GM23338 (cell line): ENCODE data around the gene DGKH. TPM values are rescaled to one million over a fixed set of nuclear protein-coding genes. Genes with fewer than 3 reads are reported as not detected.
A peak's percentile ranks its signal among the peaks of the same experiment; 100 is the strongest.

Experiments used
- ATAC-seq: fragments of 200-7000 bp; cut with Tn5 transposase; 3 replicates; pipeline ENCODE4 v1.9.1; 2020
- DNase-seq: peaks from one replicate; pipeline ENCODE4 v3.0.0-alpha.2; 2015; ENCODE audit warnings: low spot score
- H2AFZ ChIP-seq: fragments of 200-600 bp; sonication (generic); 2 replicates; pipeline ENCODE4 v1.8.0; 2016; ENCODE audit warnings: antibody characterized with exemption, mild to moderate bottlenecking, moderate library complexity
- H3F3A ChIP-seq: fragments of 200-600 bp; sonication (generic); replicated peaks from 2 replicates; pipeline ENCODE4 v1.8.0; 2017; ENCODE audit warnings: antibody characterized with exemption, mixed run types, low read depth
- H3K27ac ChIP-seq: fragments of 200-600 bp; sonication (generic); 2 replicates; pipeline ENCODE4 v1.6.1; 2016; ENCODE audit warnings: low read depth
- H3K27me3 ChIP-seq: fragments of 200-600 bp; sonication (generic); 2 replicates; pipeline ENCODE4 v1.8.0; 2016; ENCODE audit warnings: mild to moderate bottlenecking, mixed run types, moderate library complexity; ENCODE audit not compliant: insufficient read depth
- H3K36me3 ChIP-seq: fragments of 200-600 bp; sonication (generic); 2 replicates; pipeline ENCODE4 v1.8.0; 2016; ENCODE audit warnings: mild to moderate bottlenecking; ENCODE audit not compliant: insufficient read depth
- H3K4me1 ChIP-seq: fragments of 200-600 bp; sonication (generic); 2 replicates; pipeline ENCODE4 v1.8.0; 2016; ENCODE audit warnings: mild to moderate bottlenecking, moderate library complexity; ENCODE audit not compliant: insufficient read depth
- H3K4me2 ChIP-seq: fragments of 200-600 bp; sonication (generic); 2 replicates; pipeline ENCODE4 v1.7.1; 2017; ENCODE audit warnings: mixed run types
- H3K4me3 ChIP-seq: fragments of 200-600 bp; sonication (generic); 2 replicates; pipeline ENCODE4 v1.6.1; 2016; ENCODE audit warnings: mixed run types
- H3K79me2 ChIP-seq: fragments of 200-600 bp; sonication (generic); replicated peaks from 2 replicates; pipeline ENCODE4 v1.8.0; 2017; ENCODE audit warnings: mild to moderate bottlenecking; ENCODE audit not compliant: insufficient read depth
- H3K9me2 ChIP-seq: fragments of 200-600 bp; sonication (generic); 2 replicates; pipeline ENCODE4 v1.8.0; 2017; ENCODE audit not compliant: insufficient read depth
- H4K20me1 ChIP-seq: fragments of 200-600 bp; sonication (generic); replicated peaks from 2 replicates; pipeline ENCODE4 v1.8.0; 2017; ENCODE audit warnings: mild to moderate bottlenecking; ENCODE audit not compliant: insufficient read depth
- H3K27ac Mint-ChIP-seq: 2 replicates; pipeline ENCODE4 v1.8.0; 2020; ENCODE audit warnings: inconsistent platforms, mild to moderate bottlenecking, moderate library complexity, mixed read lengths
- H3K27me3 Mint-ChIP-seq: 3 replicates; pipeline ENCODE4 v1.8.0; 2022; ENCODE audit warnings: low read depth, mild to moderate bottlenecking, moderate library complexity, mixed read lengths, inconsistent platforms; ENCODE audit not compliant: insufficient read depth, poor library complexity
- H3K36me3 Mint-ChIP-seq: 3 replicates; pipeline ENCODE4 v1.8.0; 2021; ENCODE audit warnings: low read depth, mild to moderate bottlenecking, inconsistent platforms, moderate library complexity, mixed read lengths
- H3K4me1 Mint-ChIP-seq: 3 replicates; pipeline ENCODE4 v1.8.0; 2020; ENCODE audit warnings: mild to moderate bottlenecking, inconsistent platforms, mixed read lengths
- H3K4me3 Mint-ChIP-seq: 3 replicates; pipeline ENCODE4 v1.8.0; 2021; ENCODE audit warnings: moderate library complexity, mild to moderate bottlenecking, inconsistent platforms, mixed read lengths
- H3K9me3 Mint-ChIP-seq: 3 replicates; pipeline ENCODE4 v1.8.0; 2020; ENCODE audit warnings: moderate library complexity, mild to moderate bottlenecking, inconsistent platforms, mixed read lengths
- CREB1 ChIP-seq: fragments of 250-450 bp; sonication (Bioruptor Pico); IDR thresholded peaks from 2 replicates; pipeline ENCODE4 v1.5.0; 2020; ENCODE audit warnings: low read depth, mild to moderate bottlenecking, moderate library complexity
- JUNB ChIP-seq: IDR thresholded peaks from one replicate; pipeline ENCODE4 v1.6.1; 2016; ENCODE audit warnings: antibody characterized with exemption; ENCODE audit not compliant: unreplicated experiment
- NANOG ChIP-seq: IDR thresholded peaks from 2 replicates; pipeline ENCODE4 v1.6.1; 2016; ENCODE audit warnings: antibody characterized with exemption, borderline replicate concordance
- ZNF114 ChIP-seq: fragments of 250-450 bp; sonication (Bioruptor Pico); IDR thresholded peaks from 2 replicates; pipeline ENCODE4 v1.5.0; 2020; ENCODE audit warnings: mild to moderate bottlenecking, moderate library complexity
- ZNF331 ChIP-seq: fragments of 250-450 bp; sonication (Bioruptor Pico); IDR thresholded peaks from 2 replicates; pipeline ENCODE4 v1.5.0; 2020; ENCODE audit warnings: low read depth, mild to moderate bottlenecking, moderate library complexity
- polyA plus RNA-seq: library from polyadenylated mRNA; unstranded; fragments of >200 nt; fragmentation: Nextera tagmentation; extraction: Ambion mirVana; gene quantifications from 2 replicates; pipeline ENCODE4 v1.2.1, GENCODE V29; 2016
- total RNA-seq: library from RNA; depleted of rRNA; stranded (reverse); fragments of >200 nt; shearing (Covaris generic); gene quantifications from 2 replicates; pipeline ENCODE4 v1.2.3, GENCODE V29; 2014
- TF ChIP-seq, protein P1 (sequence below): fragments of 250-450 bp; sonication (Bioruptor Pico); IDR thresholded peaks from 2 replicates; pipeline ENCODE4 v1.5.0; 2020; ENCODE audit warnings: mild to moderate bottlenecking, moderate library complexity
- TF ChIP-seq, protein P2 (sequence below), 2 experiments: fragments of 200-600 bp in 1 of 2; sonication (generic) in 1 of 2; conservative IDR thresholded peaks; 2 replicates each; pipeline versions ENCODE4 v1.5.1 to v1.6.1; 2016 to 2017; ENCODE audit warnings: antibody characterized with exemption in 2 of 2, low read depth in 2 of 2, mild to moderate bottlenecking in 2 of 2, moderate library complexity in 1 of 2
- TF ChIP-seq, protein P3 (sequence below): IDR thresholded peaks from one replicate; pipeline ENCODE4 v1.6.1; 2018; ENCODE audit warnings: antibody characterized with exemption; ENCODE audit not compliant: unreplicated experiment

DGKH gene
- total and polyA plus RNA-seq, 2 experiments from 2014 or later = 2.1 to 7.5 TPM

DNA sequence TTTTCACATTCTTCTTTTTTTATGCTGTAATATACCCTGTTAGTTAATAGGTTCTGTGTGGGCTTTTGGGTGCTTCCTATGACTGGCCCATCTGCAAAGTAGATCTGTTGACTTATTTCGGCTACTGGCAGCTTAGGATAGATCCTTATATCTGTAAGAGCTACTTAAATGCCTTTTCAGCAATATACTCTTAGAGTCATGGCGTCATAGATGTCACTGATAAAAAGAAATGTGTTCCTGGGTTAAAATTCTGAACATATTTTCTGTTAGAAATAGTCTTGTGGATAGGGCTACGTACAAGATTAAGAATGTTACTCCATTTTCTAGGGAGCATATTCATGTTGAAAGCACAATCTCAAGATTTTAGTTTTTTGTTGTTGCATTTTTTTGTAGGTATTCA is 228.2 kb downstream of the DGKH start:
- peaks cover 4% of the 10 kb centered on the region for H3K27me3 Mint-ChIP-seq
- DNase-seq (no peak), ATAC-seq (no peak)
- Histone ChIP-seq H3K4me2 (peak overlapping the region; percentile 9), H3K36me3 (no peaks in the 10 kb centered on the region), H3K79me2 (peaks cover 94% of the 10 kb centered on the region), H3K4me1 (peaks cover 38% of the 10 kb centered on the region), H3K4me3 (no peak overlapping the region), H2AFZ (no peak overlapping the region), H3K9me2 (no peaks in the 10 kb centered on the region), H3F3A (peaks cover 5% of the 10 kb centered on the region; the same call in 1 of the 2 replicates), H4K20me1 (no peaks in the 10 kb centered on the region), H3K27me3 (no peaks in the 10 kb centered on the region), H3K27ac (no peak overlapping the region)
- H3K27ac Mint-ChIP-seq = no peak overlapping the region
- peaks cover 44% of the 10 kb centered on the region for H3K4me1 Mint-ChIP-seq
- no peak overlapping the region for H3K4me3 Mint-ChIP-seq
- H3K9me3 Mint-ChIP-seq = peaks cover 4% of the 10 kb centered on the region; the same call in 2 of the 3 replicates
- TF ChIP-seq ZNF331 (CRISPR knock-in tag) (no peak), ZNF114 (CRISPR knock-in tag) (no peak), CREB1 (CRISPR knock-in tag) (no peak), NANOG (no peak)
- TF ChIP-seq, protein P1, sequence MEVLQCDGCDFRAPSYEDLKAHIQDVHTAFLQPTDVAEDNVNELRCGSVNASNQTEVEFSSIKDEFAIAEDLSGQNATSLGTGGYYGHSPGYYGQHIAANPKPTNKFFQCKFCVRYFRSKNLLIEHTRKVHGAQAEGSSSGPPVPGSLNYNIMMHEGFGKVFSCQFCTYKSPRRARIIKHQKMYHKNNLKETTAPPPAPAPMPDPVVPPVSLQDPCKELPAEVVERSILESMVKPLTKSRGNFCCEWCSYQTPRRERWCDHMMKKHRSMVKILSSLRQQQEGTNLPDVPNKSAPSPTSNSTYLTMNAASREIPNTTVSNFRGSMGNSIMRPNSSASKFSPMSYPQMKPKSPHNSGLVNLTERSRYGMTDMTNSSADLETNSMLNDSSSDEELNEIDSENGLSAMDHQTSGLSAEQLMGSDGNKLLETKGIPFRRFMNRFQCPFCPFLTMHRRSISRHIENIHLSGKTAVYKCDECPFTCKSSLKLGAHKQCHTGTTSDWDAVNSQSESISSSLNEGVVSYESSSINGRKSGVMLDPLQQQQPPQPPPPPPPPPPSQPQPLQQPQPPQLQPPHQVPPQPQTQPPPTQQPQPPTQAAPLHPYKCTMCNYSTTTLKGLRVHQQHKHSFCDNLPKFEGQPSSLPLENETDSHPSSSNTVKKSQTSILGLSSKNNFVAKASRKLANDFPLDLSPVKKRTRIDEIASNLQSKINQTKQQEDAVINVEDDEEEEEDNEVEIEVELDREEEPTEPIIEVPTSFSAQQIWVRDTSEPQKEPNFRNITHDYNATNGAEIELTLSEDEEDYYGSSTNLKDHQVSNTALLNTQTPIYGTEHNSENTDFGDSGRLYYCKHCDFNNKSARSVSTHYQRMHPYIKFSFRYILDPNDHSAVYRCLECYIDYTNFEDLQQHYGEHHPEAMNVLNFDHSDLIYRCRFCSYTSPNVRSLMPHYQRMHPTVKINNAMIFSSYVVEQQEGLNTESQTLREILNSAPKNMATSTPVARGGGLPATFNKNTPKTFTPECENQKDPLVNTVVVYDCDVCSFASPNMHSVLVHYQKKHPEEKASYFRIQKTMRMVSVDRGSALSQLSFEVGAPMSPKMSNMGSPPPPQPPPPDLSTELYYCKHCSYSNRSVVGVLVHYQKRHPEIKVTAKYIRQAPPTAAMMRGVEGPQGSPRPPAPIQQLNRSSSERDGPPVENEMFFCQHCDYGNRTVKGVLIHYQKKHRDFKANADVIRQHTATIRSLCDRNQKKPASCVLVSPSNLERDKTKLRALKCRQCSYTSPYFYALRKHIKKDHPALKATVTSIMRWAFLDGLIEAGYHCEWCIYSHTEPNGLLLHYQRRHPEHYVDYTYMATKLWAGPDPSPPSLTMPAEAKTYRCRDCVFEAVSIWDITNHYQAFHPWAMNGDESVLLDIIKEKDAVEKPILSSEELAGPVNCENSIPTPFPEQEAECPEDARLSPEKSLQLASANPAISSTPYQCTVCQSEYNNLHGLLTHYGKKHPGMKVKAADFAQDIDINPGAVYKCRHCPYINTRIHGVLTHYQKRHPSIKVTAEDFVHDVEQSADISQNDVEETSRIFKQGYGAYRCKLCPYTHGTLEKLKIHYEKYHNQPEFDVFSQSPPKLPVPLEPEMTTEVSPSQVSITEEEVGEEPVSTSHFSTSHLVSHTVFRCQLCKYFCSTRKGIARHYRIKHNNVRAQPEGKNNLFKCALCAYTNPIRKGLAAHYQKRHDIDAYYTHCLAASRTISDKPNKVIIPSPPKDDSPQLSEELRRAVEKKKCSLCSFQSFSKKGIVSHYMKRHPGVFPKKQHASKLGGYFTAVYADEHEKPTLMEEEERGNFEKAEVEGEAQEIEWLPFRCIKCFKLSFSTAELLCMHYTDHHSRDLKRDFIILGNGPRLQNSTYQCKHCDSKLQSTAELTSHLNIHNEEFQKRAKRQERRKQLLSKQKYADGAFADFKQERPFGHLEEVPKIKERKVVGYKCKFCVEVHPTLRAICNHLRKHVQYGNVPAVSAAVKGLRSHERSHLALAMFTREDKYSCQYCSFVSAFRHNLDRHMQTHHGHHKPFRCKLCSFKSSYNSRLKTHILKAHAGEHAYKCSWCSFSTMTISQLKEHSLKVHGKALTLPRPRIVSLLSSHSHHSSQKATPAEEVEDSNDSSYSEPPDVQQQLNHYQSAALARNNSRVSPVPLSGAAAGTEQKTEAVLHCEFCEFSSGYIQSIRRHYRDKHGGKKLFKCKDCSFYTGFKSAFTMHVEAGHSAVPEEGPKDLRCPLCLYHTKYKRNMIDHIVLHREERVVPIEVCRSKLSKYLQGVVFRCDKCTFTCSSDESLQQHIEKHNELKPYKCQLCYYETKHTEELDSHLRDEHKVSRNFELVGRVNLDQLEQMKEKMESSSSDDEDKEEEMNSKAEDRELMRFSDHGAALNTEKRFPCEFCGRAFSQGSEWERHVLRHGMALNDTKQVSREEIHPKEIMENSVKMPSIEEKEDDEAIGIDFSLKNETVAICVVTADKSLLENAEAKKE (CRISPR knock-in tag) = no peak
- H3K36me3 Mint-ChIP-seq = no peaks in the 10 kb centered on the region; the same call in 2 of the 3 replicates

DNA sequence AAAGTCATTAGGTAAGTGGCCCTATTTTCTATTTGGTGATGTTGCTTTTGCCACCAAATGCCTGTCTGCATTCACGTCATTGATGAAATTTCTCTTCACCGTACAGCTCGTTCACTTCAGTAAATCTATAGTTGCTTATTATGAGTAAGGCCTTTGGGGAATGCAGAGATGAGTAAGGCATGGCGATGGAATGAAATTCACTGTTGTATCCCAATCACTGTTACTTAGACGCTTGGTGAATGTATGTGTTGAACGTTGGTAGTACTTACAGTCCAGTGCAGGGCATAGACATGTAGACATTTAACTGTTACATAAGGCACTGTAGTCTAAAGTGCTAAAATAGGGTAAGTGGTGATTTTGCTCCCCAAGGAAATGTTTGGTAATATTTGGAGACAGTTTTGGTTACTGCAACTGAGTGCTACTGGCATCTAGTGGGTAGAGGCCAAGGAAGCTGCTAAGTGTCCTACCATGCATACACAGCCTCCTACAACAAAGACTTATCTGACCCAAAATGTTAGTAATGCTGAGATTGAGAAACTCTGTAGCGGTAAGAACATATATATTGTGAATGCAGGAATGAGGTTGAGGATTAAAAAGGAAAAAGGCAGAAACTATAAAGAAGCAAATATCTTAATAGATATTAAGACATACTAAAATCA is 229.3 kb downstream of the DGKH start:
- no peak overlapping the region for H2AFZ ChIP-seq
- Mint-ChIP-seq H3K4me3 (no peak overlapping the region), H3K27me3 (no peaks in the 10 kb centered on the region), H3K9me3 (peaks cover 4% of the 10 kb centered on the region; the same call in 2 of the 3 replicates), H3K4me1 (peaks cover 44% of the 10 kb centered on the region), H3K36me3 (no peaks in the 10 kb centered on the region; the same call in 2 of the 3 replicates), H3K27ac (no peak overlapping the region)
- peaks cover 35% of the 10 kb centered on the region for H3K4me1 ChIP-seq
- peaks cover 100% of the 10 kb centered on the region for H3K79me2 ChIP-seq
- no peaks in the 10 kb centered on the region for H4K20me1 ChIP-seq
- DNase-seq (no peak), ATAC-seq (no peak)
- no peaks in the 10 kb centered on the region for H3K27me3 ChIP-seq
- H3K36me3 ChIP-seq = no peaks in the 10 kb centered on the region
- no peak overlapping the region; the same call in 1 of the 2 replicates for H3K4me2 ChIP-seq
- H3F3A ChIP-seq = 0 out of 2 replicates have a peak, but pooled peaks cover 1% of the 10 kb centered on the region
- no peaks in the 10 kb centered on the region for H3K9me2 ChIP-seq
- H3K4me3 ChIP-seq = no peak overlapping the region
- no peak overlapping the region for H3K27ac ChIP-seq
- TF ChIP-seq JUNB = no peak
- TF ChIP-seq, protein P2, sequence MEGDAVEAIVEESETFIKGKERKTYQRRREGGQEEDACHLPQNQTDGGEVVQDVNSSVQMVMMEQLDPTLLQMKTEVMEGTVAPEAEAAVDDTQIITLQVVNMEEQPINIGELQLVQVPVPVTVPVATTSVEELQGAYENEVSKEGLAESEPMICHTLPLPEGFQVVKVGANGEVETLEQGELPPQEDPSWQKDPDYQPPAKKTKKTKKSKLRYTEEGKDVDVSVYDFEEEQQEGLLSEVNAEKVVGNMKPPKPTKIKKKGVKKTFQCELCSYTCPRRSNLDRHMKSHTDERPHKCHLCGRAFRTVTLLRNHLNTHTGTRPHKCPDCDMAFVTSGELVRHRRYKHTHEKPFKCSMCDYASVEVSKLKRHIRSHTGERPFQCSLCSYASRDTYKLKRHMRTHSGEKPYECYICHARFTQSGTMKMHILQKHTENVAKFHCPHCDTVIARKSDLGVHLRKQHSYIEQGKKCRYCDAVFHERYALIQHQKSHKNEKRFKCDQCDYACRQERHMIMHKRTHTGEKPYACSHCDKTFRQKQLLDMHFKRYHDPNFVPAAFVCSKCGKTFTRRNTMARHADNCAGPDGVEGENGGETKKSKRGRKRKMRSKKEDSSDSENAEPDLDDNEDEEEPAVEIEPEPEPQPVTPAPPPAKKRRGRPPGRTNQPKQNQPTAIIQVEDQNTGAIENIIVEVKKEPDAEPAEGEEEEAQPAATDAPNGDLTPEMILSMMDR (conservative IDR thresholded peaks at IDR 0.05; ENCODE audit: low read depth in 2 of 2) = no peak
- TF ChIP-seq, protein P3, sequence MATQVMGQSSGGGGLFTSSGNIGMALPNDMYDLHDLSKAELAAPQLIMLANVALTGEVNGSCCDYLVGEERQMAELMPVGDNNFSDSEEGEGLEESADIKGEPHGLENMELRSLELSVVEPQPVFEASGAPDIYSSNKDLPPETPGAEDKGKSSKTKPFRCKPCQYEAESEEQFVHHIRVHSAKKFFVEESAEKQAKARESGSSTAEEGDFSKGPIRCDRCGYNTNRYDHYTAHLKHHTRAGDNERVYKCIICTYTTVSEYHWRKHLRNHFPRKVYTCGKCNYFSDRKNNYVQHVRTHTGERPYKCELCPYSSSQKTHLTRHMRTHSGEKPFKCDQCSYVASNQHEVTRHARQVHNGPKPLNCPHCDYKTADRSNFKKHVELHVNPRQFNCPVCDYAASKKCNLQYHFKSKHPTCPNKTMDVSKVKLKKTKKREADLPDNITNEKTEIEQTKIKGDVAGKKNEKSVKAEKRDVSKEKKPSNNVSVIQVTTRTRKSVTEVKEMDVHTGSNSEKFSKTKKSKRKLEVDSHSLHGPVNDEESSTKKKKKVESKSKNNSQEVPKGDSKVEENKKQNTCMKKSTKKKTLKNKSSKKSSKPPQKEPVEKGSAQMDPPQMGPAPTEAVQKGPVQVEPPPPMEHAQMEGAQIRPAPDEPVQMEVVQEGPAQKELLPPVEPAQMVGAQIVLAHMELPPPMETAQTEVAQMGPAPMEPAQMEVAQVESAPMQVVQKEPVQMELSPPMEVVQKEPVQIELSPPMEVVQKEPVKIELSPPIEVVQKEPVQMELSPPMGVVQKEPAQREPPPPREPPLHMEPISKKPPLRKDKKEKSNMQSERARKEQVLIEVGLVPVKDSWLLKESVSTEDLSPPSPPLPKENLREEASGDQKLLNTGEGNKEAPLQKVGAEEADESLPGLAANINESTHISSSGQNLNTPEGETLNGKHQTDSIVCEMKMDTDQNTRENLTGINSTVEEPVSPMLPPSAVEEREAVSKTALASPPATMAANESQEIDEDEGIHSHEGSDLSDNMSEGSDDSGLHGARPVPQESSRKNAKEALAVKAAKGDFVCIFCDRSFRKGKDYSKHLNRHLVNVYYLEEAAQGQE = no peak
